Activated CD4-positive, alpha-beta T cell treated with anti-CD3 and anti-CD28 coated beads, Interleukin-2, amount 50 U/mL, for 24 hours (primary cell): ENCODE results near the gene NHLH1.

Experiments used
- DNase-seq, 2 donors: peaks; one replicate each; pipeline ENCODE4 v3.0.0-alpha.2; 2020; ENCODE audit warnings: low read depth in 1 of 2, low spot score in 1 of 2

The NHLH1 gene

DNA sequence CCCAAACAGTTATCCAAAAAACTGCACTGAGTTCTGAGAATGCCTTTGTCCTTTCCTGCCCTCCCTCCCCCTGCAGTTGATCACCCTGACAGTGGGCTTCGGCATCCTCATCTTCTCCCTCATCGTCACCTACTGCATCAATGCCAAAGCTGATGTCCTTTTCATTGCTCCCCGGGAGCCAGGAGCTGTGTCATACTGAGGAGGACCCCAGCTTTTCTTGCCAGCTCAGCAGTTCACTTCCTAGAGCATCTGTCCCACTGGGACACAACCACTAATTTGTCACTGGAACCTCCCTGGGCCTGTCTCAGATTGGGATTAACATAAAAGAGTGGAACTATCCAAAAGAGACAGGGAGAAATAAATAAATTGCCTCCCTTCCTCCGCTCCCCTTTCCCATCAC, 8.8 kb upstream of the NHLH1 start:
- DNase-seq = no peak

DNA sequence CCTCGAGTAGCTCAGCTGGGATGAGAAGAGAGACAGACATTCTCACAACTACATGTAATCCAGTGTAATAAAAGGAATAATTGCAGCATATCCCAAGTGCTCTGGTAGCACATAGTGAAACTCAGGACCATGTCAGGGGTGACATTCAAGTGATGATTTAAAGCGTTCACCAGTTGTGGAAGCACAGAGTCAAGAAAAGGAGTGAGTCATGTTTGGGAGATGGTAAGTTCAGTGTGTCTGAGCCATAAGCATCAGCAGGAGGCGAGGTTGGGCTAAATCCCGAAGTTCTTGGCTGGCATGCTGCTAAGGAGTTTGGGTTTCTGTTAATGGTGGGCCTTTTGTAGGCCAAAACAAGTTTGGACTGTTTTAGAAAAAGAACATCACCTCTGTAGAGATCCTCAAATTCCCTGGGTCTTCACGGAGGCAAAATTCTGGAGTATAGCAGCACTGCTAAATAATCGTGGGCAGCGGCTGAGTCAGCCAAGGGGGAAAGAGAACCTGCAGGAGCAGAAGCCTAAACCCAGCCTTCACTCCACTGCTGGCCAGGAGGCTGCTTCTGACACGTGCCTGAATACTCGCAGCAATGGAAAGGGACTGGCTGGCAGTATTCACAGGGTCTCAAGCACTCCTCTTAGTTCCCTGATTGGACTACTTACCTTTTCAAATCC, 7.2 kb upstream of the NHLH1 start:
- DNase-seq = no peak

DNA sequence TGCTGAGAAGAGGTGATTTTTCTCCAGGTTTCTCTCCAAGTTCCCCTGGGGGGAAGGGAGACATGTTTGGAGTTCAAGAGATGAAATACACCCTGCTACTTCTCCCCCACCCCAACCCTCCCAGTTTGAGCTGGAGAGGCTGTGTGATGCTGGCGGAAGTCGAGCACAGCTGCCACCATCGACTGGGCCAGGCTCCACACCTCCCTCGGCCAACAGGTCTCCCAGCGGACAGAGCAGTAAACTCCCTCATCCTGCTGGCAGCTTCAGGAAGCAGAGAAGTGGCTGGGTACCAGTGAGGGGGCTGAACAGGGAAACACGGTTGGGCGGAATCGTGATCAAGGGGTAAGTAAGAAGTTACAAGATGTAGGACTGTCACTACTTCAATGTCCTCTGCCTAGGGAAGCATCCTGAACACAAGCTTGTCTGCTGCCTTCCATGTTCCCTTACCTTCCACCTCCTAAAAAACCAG, 6.6 kb upstream of the NHLH1 start:
- no peak for DNase-seq

DNA sequence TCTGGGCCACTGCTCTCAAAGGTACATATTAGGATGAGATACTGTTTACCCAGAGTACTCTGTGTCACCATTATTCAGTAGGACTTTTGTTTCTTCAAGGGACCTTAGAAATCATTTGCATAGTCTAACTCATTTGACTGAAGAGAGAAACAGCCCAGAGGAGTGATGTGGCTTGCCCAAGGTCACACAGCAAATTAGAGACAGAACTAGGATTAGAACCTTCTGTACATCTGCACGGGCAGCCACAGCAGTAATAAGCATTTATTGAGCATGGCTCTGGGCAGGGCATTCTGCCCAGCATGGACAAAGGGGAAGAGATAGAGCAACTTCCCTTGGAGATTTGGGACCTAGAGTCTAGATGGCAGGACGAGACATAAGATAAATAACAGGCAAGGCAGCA, 5.7 kb upstream of the NHLH1 start:
- no peak for DNase-seq

DNA sequence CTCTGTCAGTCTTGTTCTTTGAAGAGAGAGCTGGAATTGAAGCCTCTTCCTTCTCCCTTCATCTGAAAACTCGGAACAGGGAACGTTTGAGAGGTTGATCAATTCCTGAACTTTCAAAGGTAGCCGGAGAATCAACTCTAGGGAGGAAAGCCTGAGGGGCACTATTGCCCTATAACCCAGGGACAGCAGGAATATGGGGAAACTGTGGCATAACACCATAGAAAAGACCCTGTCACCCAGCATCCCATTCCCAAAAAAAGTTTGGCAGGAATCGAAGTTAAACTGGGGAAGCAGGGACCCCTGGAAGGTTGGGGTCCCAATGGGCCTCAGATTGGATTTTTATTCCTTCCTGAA, 5.1 kb upstream of the NHLH1 start:
- no peak for DNase-seq

DNA sequence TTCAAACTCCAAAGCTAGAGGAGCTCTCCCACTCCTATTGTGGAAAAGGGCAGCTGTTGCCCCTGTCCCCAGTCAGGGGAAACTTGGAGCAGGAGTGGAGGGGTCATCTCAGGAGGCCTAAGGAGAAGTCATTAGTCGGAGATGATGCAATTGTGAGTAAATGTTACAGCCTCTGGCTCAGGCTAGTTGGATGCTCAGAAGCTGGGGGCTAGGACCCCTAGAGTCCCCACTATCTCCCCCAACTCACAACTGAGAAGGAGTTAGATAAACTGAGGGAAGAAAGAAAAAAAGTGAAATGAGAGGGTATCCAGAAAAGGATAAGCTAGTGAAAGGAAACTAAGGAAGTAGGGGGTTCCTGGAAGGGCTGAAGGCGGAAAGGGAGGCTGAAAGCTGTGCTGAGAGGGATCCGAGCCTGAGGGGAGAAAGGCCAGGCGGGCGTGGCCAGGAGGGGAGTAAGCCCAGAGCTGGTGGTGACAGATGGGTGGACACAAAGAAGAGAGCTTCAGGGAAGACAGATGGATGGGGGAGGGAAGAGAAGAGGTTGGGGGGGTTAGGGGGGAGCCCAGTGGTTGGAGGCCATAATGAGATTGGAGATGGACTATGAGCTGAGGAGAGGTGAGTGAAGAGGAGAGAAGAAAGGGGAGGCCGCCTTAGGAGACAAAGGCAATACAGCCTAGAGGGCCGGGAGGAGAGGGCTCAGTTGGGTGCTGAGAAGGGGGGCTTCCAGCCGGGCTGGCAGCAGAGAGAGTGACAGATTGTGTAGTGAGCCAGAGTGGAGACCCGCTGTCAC, 4.5 kb upstream of the NHLH1 start:
- DNase-seq = no peak

DNA sequence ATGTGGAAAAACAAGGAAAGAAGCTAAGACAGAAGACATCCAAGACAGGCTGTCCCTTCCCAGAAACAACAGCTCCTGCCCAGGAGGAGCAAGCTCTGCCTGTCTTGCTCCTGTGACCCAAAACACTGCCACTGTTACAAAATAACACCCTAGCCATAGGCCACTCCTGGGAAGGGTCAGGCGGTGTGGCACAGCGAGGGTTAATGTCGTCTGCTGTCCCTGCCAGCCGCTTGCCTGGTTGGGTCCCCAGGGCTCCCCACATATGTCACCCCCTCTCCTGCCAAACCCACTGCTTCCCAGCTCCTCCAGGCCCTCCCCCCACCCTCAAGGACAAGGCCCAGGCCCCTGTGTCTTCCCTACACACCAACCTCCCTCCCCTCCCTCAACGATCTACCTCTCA, 3.9 kb upstream of the NHLH1 start:
- no peak for DNase-seq

DNA sequence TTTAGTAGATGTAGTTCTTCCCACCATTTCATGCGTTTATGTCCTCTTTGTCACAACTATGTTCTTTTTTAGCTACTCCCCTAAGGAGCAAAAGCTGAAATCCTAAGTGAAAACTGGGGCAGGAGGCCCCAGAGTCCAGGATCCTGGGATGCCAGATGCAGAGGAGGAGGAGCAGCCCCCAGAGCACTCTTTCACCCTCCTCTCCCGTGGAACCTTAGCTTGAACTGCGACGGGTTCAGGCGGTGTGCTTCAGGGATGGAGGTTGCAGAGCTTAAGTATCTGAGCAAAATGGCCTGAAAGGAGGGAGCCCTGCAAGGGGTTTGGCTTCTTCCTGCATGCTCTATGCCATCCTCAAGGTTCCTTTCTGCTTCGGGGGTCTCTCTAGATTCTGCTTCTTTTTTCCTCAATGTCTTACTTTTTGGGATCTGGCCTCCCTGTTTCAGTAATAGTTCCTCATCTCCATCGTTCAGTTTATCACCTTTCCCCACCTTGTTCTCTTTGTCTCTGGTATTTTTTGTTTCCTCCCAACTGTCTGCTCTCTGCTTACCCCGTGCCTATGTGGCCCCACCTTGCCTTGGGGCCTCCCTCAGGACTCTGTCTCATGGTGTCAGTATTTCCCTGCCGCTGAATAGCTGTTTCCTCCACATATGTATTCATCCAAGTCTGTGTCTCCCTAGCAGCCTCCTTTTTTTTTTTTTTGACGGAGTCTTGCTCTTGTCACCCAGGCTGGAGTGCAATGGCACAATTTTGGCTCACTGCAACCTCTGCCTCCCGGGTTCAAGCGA, 2.7 kb upstream of the NHLH1 start:
- no peak for DNase-seq

DNA sequence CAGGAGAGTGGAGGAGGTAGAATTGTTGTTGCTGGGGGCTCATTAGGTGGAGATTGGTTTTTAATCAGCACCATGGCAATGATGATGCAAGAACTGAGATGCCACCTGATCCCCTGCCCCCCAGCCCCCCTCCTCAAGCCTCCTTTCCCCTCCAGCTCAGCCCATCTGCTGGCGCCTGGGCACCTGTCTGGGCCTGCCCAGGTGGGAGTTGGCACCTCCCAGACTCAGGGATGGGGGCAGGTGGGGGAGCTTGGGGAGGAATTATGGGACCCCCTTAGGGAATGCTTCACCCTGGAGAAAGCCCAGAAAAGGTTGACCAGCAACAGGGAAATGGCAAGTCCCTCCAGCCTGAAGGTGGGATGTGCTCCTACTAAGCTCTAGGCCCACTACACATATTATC, 1.5 kb upstream of the NHLH1 start:
- no peak for DNase-seq

DNA sequence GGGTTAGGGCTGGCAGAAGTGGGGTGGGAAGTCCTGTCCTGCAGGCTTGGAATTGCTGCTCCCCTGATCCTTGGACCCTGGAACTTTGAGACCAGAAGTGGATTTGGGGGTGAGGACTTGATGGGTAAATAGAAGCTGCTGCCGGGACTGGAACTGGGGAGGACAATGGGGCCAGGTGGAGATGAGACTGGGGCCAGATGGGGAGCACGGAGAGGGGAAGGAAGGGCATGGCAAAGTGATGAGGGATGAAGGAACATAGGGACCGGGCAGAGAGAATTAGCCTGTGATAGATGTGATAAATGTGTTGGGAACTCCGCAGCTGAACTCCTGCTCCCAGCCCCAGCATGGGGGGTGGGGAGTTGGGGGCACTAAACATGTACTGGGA, 637 bp downstream of the NHLH1 start:
- DNase-seq = no peak

DNA sequence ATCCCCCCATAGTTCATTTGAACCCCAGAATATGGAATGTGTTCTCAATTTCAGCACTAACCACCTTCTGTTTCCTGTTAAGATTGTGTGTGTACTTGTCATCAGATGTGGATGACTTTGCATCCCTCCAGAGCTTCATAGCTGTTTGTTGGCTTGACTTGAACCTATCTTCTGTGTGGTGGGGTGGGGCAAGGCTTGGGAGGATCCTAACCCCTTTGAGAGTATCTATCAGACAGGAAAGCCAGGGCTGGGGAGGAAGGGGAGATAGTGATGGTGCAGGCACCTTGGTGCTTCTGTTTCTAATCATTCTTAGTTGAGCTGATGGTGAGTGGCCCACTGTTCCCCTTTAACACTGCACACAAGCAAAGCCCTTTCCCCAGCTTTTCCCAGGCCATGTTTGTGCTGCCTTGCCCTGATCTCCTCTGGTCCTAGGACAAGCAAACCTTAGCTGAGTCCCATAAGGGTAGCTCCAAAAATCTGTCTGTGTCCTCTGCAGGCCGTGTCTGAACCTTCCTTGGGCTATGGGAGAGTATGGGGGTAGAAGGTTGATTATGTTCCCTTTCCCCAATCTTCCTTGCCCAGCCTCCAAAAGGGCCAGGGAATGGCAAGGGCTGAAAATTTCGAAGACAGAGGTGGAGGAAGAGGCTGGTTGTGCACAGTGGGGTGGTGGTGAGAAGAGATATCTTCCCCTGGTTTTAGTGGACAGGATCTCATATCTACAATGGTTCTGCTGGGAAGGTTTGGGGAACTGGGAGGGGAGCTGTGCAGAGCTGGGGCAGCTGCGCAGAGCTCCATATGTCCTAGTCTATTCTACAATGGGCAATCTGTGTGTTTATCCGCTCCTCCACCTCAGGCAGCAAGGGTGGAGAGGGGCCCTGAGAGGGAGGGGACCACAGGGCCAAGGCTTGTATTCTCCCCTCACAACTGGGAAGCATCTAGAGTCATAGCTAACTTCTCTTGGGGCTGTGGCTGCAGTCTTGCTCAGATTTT, 1.4 kb downstream of the NHLH1 start:
- no peak for DNase-seq

DNA sequence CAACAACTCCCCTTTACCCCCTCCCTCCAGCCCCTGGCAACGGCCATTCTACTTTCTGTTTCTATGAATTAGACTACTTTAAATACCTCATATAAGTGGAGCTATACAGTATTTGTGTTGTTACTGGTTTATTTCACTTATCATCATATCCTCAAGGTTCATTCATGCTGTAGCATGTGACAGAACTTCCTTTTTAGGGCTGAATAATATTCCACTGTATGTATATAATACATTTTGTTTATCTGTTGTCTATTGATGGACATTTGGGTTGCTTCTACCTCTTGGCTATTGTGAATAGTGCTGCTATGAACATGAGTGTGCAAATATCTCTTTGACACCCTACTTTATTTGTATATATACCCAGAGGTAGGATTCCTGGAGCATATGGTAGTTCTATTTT, 2.2 kb downstream of the NHLH1 start:
- DNase-seq = no peak

DNA sequence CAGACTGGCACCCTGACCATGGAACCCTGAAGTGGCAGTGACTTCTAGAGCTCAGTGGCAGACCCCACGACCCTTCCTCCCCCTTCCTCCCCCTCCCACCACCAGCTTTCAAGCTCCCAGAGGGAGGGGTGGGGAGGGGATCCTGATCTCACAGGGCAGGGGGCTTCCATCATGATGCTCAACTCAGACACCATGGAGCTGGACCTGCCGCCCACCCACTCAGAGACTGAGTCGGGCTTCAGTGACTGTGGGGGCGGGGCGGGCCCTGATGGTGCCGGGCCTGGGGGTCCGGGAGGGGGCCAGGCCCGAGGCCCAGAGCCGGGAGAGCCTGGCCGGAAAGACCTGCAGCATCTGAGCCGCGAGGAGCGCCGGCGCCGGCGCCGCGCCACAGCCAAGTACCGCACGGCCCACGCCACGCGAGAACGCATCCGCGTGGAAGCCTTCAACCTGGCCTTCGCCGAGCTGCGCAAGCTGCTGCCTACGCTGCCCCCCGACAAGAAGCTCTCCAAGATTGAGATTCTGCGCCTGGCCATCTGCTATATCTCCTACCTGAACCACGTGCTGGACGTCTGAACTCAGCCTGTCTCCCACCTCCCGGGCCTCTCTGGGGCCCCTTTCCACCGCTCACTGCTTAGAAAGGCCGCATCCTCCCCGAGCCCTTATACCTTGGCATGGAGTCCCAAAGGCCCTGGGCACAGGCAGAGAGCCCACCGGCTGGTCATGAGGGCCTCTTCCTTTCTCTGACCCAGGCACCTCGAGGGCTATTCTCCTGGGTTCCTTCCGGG, 3.9 kb downstream of the NHLH1 start:
- no peak for DNase-seq

DNA sequence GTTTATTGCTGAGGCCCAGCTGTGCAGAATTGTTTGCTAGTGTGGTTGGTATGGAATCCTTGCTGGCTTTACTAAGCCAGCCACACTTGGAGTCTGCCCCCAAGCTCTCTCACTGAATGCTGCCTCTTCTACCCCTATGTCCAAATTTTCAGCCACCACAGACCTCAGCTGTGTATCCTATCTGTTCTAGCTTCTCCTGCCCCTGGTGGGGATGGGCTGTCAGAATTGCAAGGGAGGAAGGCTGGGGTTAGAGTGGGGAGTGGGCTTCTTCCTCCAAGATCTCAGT, 4.4 kb downstream of the NHLH1 start:
- DNase-seq = no peak

DNA sequence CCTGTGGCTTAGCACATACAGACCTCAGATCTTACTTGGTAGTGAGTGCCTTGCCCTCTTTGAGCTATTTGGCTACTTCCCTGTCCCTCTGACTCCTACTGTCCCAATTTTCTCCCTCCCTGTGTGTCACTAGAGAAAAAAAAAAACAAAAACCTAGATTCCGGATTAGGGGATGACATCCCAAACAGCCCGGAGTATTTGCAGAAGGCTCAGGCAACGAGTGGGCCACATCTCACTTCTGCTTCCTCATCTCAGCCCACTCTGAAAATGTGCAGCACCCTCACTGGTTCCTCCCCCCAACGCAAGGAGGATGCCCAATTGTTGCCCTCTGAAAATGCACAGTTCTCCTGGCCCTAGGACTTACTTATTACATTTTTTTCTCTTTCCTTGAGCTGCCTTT, 4.9 kb downstream of the NHLH1 start:
- no peak for DNase-seq

DNA sequence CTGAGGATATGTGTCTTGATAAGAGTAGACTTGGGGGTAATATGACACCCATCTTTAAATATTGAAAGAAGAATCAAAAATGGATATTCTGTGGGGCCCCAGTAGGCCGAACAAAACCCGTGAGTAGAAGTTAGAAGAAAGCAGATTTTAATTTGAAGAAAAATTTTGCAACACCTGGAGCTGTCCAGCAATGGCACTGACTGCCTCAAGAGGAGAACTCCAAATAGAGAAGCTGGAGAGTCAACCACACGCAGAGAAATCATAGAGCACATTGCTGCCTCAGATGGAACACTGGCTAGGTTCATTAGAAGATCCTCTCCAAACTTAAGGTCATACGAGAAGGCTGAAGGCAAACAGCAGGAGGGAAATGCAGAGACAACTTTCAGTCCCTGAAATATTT, 6.8 kb downstream of the NHLH1 start:
- no peak for DNase-seq

DNA sequence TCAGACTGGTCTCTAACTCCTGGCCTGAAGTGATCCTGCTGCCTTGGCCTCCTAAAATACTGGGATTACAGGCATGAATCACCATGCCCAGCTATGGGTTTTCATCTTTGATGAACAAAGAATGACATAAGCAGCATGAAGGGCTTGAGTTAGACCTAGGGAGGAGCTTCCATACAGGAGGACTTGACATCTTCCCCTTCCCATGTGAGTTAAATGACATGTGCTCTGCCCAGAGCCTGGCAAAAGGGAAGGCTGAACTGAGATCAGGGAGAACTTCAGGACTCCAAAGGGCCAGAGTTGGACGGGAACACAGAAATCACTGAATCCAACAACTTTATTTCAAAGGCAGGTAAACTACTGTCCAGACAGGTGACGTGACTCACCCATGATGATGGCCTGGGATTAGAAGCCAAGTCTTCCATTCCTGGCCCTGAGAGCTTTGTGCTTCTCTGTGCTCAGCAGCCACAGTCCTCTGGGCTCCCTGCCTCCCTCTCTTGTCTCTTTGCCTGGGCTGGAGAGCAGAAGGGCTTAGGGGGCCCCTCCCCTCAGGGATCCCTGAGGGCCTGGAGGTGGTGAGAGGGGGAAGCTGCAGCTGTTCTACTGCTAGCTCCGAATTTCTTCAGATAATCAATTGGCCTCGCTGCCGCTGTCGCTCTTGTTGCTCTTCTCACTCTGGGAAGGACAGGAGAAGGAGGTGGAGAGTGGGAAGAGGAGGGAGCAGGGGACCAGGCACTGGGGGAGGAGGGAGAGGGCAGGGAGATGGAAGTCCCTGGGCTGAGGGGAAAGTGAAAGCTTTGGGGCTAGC, 7.6 kb downstream of the NHLH1 start:
- DNase-seq = no peak

DNA sequence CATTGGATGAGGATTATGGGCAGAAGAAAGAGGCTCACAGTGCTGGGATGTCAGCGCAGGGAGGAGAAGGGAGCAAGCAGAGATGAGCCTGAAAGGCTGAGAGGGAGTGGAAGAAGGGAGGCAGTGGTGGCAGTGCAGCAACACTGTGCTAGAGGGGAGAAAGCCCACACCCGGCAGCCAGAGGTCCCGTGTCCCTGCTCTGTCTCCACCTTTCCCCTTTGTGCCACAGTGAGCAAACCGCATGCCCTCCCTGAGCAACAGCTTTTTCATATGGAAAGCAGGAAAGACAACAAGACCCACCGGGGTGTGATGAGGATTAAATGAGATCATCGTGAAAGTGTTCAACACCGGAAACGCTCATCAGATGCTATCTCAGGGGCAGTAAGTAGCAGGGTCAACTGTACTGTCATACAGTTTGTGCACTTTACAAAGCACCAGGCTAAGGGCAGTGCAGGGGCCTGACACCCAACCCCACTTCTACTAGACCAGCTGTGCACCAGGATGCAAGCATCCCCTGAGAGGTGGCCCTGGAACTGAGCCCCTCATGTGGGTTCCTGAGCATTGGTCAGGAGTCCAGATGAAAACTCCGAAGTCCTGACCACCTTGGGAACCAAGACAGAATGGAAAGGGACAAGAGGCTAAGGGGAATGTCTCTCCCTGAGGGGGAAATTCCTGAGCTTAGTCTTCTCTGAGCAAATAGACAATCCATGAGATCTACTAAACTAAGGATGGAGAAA, 9.1 kb downstream of the NHLH1 start:
- no peak for DNase-seq
